IMR-90 (cell line): ENCODE results near the gene IGSF8. TPM values are rescaled to one million over a fixed set of nuclear protein-coding genes. Genes with fewer than 3 reads are reported as not detected.

Experiments used
- ATAC-seq: fragments of 200-7000 bp; cut with Tn5 transposase; 2 replicates; pipeline ENCODE4 v1.9.1; 2020; ENCODE audit warnings: low read depth, mild to moderate bottlenecking, moderate library complexity
- BruUV-seq: library from RNA; stranded (reverse); fragments of 400-500 nt; replicated peaks from 2 replicates; lab custom pipeline; 2021; lab: Mats Ljungman, UMichigan
- CTCF ChIA-PET: fragments of 300-600 bp; formaldehyde crosslinking; extraction: SDS; loops from one replicate; lab custom pipeline; 2021; ENCODE audit warnings: antibody characterized with exemption; lab: Yijun Ruan, JAX
- POLR2A ChIA-PET: fragments of 300-600 bp; sonication (Branson Sonifier 250); formaldehyde crosslinking; loops from one replicate; lab custom pipeline; 2022; ENCODE audit warnings: antibody characterized with exemption; ENCODE audit not compliant: unreplicated experiment; lab: Charles Lee
- DNase-seq: peaks from one replicate; pipeline ENCODE4 v3.0.0; 2013
- H2AFZ ChIP-seq: replicated peaks from 2 replicates; pipeline ENCODE3; 2013; ENCODE audit warnings: low read length, mild to moderate bottlenecking; ENCODE audit not compliant: poor library complexity
- H2AK5ac ChIP-seq: 2 replicates; pipeline ENCODE4 v1.6.1; 2013; ENCODE audit warnings: low read depth, low read length, inconsistent platforms
- H2AK9ac ChIP-seq: replicated peaks from 2 replicates; pipeline ENCODE3; 2013; ENCODE audit warnings: mild to moderate bottlenecking, low read depth, low read length, moderate library complexity; ENCODE audit not compliant: poor library complexity
- H2BK120ac ChIP-seq: 2 replicates; pipeline ENCODE4 v1.6.1; 2013; ENCODE audit warnings: low read depth, low read length, inconsistent platforms
- H2BK15ac ChIP-seq: 3 replicates; pipeline ENCODE4 v1.6.1; 2013; ENCODE audit warnings: low read depth, low read length, inconsistent platforms
- H2BK20ac ChIP-seq: 2 replicates; pipeline ENCODE4 v1.6.1; 2013; ENCODE audit warnings: low read depth, mild to moderate bottlenecking, inconsistent platforms, low read length, moderate library complexity
- H2BK5ac ChIP-seq: 2 replicates; pipeline ENCODE4 v1.6.1; 2013; ENCODE audit warnings: mild to moderate bottlenecking, low read depth, low read length, inconsistent platforms; ENCODE audit not compliant: poor library complexity, severe bottlenecking
- H3K14ac ChIP-seq: replicated peaks from 2 replicates; pipeline ENCODE4 v1.6.1; 2013; ENCODE audit warnings: low read depth, low read length, inconsistent platforms
- H3K18ac ChIP-seq: 2 replicates; pipeline ENCODE4 v1.6.1; 2013; ENCODE audit warnings: low read depth, low read length, control low read depth
- H3K23ac ChIP-seq: 2 replicates; pipeline ENCODE4 v1.6.1; 2013; ENCODE audit warnings: low read depth, low read length, inconsistent platforms
- H3K27ac ChIP-seq: 2 replicates; pipeline ENCODE4 v1.5.1; 2013; ENCODE audit warnings: mild to moderate bottlenecking, control low read depth, low read length; ENCODE audit not compliant: insufficient read depth
- H3K27me3 ChIP-seq: 2 replicates; pipeline ENCODE4 v1.6.1; 2013; ENCODE audit warnings: low read length; ENCODE audit not compliant: control insufficient read depth, insufficient read depth
- H3K36me3 ChIP-seq: 2 replicates; pipeline ENCODE4 v1.6.1; 2013; ENCODE audit warnings: low read length, mixed read lengths; ENCODE audit not compliant: control insufficient read depth, insufficient read depth
- H3K4ac ChIP-seq: 2 replicates; pipeline ENCODE4 v1.6.1; 2013; ENCODE audit warnings: low read depth, low read length, inconsistent platforms
- H3K4me1 ChIP-seq: 2 replicates; pipeline ENCODE4 v1.6.1; 2013; ENCODE audit warnings: low read length, mixed read lengths; ENCODE audit not compliant: control insufficient read depth, insufficient read depth
- H3K4me2 ChIP-seq: 2 replicates; pipeline ENCODE4 v1.6.1; 2013; ENCODE audit warnings: low read depth, mild to moderate bottlenecking, control low read depth, low read length, moderate library complexity
- H3K4me3 ChIP-seq: 2 replicates; pipeline ENCODE4 v1.5.1; 2013; ENCODE audit warnings: low read depth, mild to moderate bottlenecking, control low read depth, low read length, moderate library complexity; ENCODE audit not compliant: insufficient read depth
- H3K56ac ChIP-seq: 2 replicates; pipeline ENCODE4 v1.6.1; 2013; ENCODE audit warnings: low read length, inconsistent platforms; ENCODE audit not compliant: insufficient read depth; ENCODE audit errors: extremely low read depth
- H3K79me1 ChIP-seq, 2 experiments: 2 replicates each; pipeline ENCODE4 v1.6.1; 2013; ENCODE audit warnings: low read length in 2 of 2, inconsistent platforms in 1 of 2, low read depth in 1 of 2
- H3K9ac ChIP-seq: 2 replicates; pipeline ENCODE4 v1.6.1; 2013; ENCODE audit warnings: low read depth, low read length, control low read depth
- H3K9me1 ChIP-seq: 2 replicates; pipeline ENCODE4 v1.6.1; 2013; ENCODE audit warnings: low read length, inconsistent platforms; ENCODE audit not compliant: insufficient read depth
- H3K9me3 ChIP-seq: 2 replicates; pipeline ENCODE4 v1.6.1; 2013; ENCODE audit warnings: low read length; ENCODE audit not compliant: control insufficient read depth, insufficient read depth
- H4K20me1 ChIP-seq: 2 replicates; pipeline ENCODE4 v1.6.1; 2013; ENCODE audit warnings: low read length, inconsistent platforms; ENCODE audit not compliant: insufficient read depth
- H4K5ac ChIP-seq: 2 replicates; pipeline ENCODE4 v1.6.1; 2013; ENCODE audit warnings: mild to moderate bottlenecking, low read depth, low read length, control low read depth
- H4K8ac ChIP-seq, 2 experiments: 2 replicates each; pipeline ENCODE4 v1.6.1; 2013; ENCODE audit warnings: low read depth in 2 of 2, low read length in 2 of 2, control low read depth in 1 of 2, inconsistent platforms in 1 of 2
- H4K91ac ChIP-seq: 2 replicates; pipeline ENCODE4 v1.6.1; 2013; ENCODE audit warnings: low read depth, low read length, inconsistent platforms; ENCODE audit not compliant: insufficient read depth
- CEBPB ChIP-seq: IDR thresholded peaks from 2 replicates; pipeline ENCODE4 v1.6.1; 2012; ENCODE audit warnings: low read depth, low read length, improper control_type of control experiment
- ELK1 ChIP-seq: fragments of 150-350 bp; IDR thresholded peaks from 2 replicates; pipeline ENCODE4 v1.6.1; 2016; ENCODE audit warnings: low read depth, mild to moderate bottlenecking, low read length, moderate library complexity, borderline replicate concordance
- MAZ ChIP-seq: IDR thresholded peaks from 2 replicates; pipeline ENCODE4 v1.6.1; 2012; ENCODE audit warnings: low read depth, mild to moderate bottlenecking, low read length, improper control_type of control experiment, moderate library complexity, borderline replicate concordance
- POLR2A ChIP-seq: IDR thresholded peaks from 2 replicates; pipeline ENCODE4 v1.6.1; 2012; ENCODE audit warnings: mild to moderate bottlenecking, low read depth, low read length
- RCOR1 ChIP-seq: IDR thresholded peaks from 2 replicates; pipeline ENCODE4 v1.6.1; 2012; ENCODE audit warnings: mild to moderate bottlenecking, low read length, improper control_type of control experiment; ENCODE audit not compliant: insufficient replicate concordance
- RFX5 ChIP-seq: IDR thresholded peaks from 2 replicates; pipeline ENCODE4 v1.8.0; 2012; ENCODE audit warnings: low read depth, mild to moderate bottlenecking, low read length, moderate library complexity
- WGBS, 2 experiments: methylation state at CpG; one replicate each; pipeline versions ENCODE4 v1.1.5 to v1.1.7; 2013; ENCODE audit warnings: missing lambda C conversion rate in 2 of 2; ENCODE audit not compliant: insufficient read length in 1 of 2; ENCODE audit errors: extremely low coverage in 2 of 2; 5-methylcytosine and 5-hydroxymethylcytosine counted together
- dilution Hi-C: fragments of 300-500 bp; cut with HindIII; formaldehyde crosslinking; loops from one replicate; pipeline ENCODE4 v1.14.3; 2018; ENCODE audit warnings: low sequenced_read_pairs; ENCODE audit not compliant: unreplicated experiment
- in situ Hi-C: fragments of 300-500 bp; cut with MboI; formaldehyde crosslinking; loops from 3 replicates; pipeline ENCODE4 v1.14.3; 2019; ENCODE audit warnings: low sequenced_read_pairs, inconsistent platforms, mixed read lengths
- intact Hi-C: fragments of 100-400 bp; cut with micrococcal nuclease; formaldehyde crosslinking; loops from 2 replicates; pipeline ENCODE4 v1.10.0; 2022
- polyA plus RNA-seq, 3 experiments: library from polyadenylated mRNA; depleted of rRNA; stranded (reverse); fragments of >200 nt; gene quantifications; 2 replicates each; pipeline ENCODE4 v1.2.3, GENCODE V29; 2012; ENCODE audit warnings: low replicate concordance in 1 of 3
- total RNA-seq: library from RNA; depleted of rRNA; stranded (reverse); fragments of >200 nt; gene quantifications from 2 replicates; pipeline ENCODE4 v1.2.3, GENCODE V29; 2012

The IGSF8 gene
- total and polyA plus RNA-seq, 2 of the 4 experiments (the other 2 are of a cell fraction) = 8.8 to 25.2 TPM

GRCh38 chr1:160087118-160087662, 11.2 kb downstream of the IGSF8 start:
- BruUV-seq = no TSS peak
- DNase-seq (no peak), ATAC-seq (no peak)
- H2BK15ac ChIP-seq = no peak overlapping the region
- peaks cover 2% of the 10 kb centered on the region; the same call in 1 of the 2 replicates for H3K4me1 ChIP-seq
- H2BK5ac ChIP-seq = no peak overlapping the region
- no peak overlapping the region for H4K91ac ChIP-seq
- H3K79me1 ChIP-seq = no peaks in the 10 kb centered on the region
- TF ChIP-seq CEBPB (no peak), ELK1 (no peak), MAZ (no peak), RFX5 (no peak), RCOR1 (no peak), POLR2A (no peak)
- ChIA-PET POLR2A (interaction anchor here (0.6 kb wide), 1 partner anchor 164 kb away, joined by 3 read pairs; no protein-coding TSS in a partner anchor), CTCF (interaction anchor here (1.0 to 2.0 kb wide), 3 partner anchors 14 to 165 kb away, joined by 3 to 7 read pairs (median 3); no protein-coding TSS in a partner anchor)
- peaks cover 28% of the 10 kb centered on the region for H3K27me3 ChIP-seq
- peak overlapping the region; percentile 37 for H2AK9ac ChIP-seq
- no peak overlapping the region for H2AFZ ChIP-seq
- H3K36me3 ChIP-seq = peaks cover 5% of the 10 kb centered on the region
- no peak overlapping the region for H3K14ac ChIP-seq
- H3K4ac ChIP-seq = no peak overlapping the region
- dilution Hi-C loops (no loop called here), in situ Hi-C loops (no loop called here), intact Hi-C loops (no loop called here)
- no peak overlapping the region for H3K56ac ChIP-seq
- H3K27ac ChIP-seq = no peak overlapping the region
- no peak overlapping the region for H2AK5ac ChIP-seq
- H2BK20ac ChIP-seq = no peak overlapping the region
- no peak overlapping the region for H3K4me3 ChIP-seq
- no peak overlapping the region for H4K8ac ChIP-seq
- no peaks in the 10 kb centered on the region for H3K9me1 ChIP-seq
- no peak overlapping the region for H3K23ac ChIP-seq
- H4K5ac ChIP-seq = no peak overlapping the region
- WGBS, 2 experiments = 82% methylated on average over 3 of the region's 12 CpGs; no CpG with 5 or more reads in 1 of the 2 experiments
- no peak overlapping the region for H2BK120ac ChIP-seq
- H3K9me3 ChIP-seq = no peaks in the 10 kb centered on the region; the same call in 1 of the 2 replicates
- no peak overlapping the region for H3K18ac ChIP-seq
- no peak overlapping the region for H3K9ac ChIP-seq
- H3K4me2 ChIP-seq = no peak overlapping the region
- no peaks in the 10 kb centered on the region for H4K20me1 ChIP-seq
